IMR-90 (cell line): ENCODE results near the gene SOX4. TPM values are rescaled to one million over a fixed set of nuclear protein-coding genes. Genes with fewer than 3 reads are reported as not detected.

ENCODE experiments used
- ATAC-seq: fragments of 200-7000 bp; cut with Tn5 transposase; 2 replicates; pipeline ENCODE4 v1.9.1; 2020; ENCODE audit warnings: low read depth, mild to moderate bottlenecking, moderate library complexity
- BruUV-seq: library from RNA; stranded (reverse); fragments of 400-500 nt; replicated peaks from 2 replicates; lab custom pipeline; 2021; lab: Mats Ljungman, UMichigan
- CTCF ChIA-PET: fragments of 300-600 bp; formaldehyde crosslinking; extraction: SDS; loops from one replicate; lab custom pipeline; 2021; ENCODE audit warnings: antibody characterized with exemption; lab: Yijun Ruan, JAX
- POLR2A ChIA-PET: fragments of 300-600 bp; sonication (Branson Sonifier 250); formaldehyde crosslinking; loops from one replicate; lab custom pipeline; 2022; ENCODE audit warnings: antibody characterized with exemption; ENCODE audit not compliant: unreplicated experiment; lab: Charles Lee
- DNase-seq: peaks from one replicate; pipeline ENCODE4 v3.0.0; 2013
- H2AFZ ChIP-seq: replicated peaks from 2 replicates; pipeline ENCODE3; 2013; ENCODE audit warnings: low read length, mild to moderate bottlenecking; ENCODE audit not compliant: poor library complexity
- H2AK5ac ChIP-seq: 2 replicates; pipeline ENCODE4 v1.6.1; 2013; ENCODE audit warnings: low read depth, low read length, inconsistent platforms
- H2AK9ac ChIP-seq: replicated peaks from 2 replicates; pipeline ENCODE3; 2013; ENCODE audit warnings: mild to moderate bottlenecking, low read depth, low read length, moderate library complexity; ENCODE audit not compliant: poor library complexity
- H2BK120ac ChIP-seq: 2 replicates; pipeline ENCODE4 v1.6.1; 2013; ENCODE audit warnings: low read depth, low read length, inconsistent platforms
- H2BK15ac ChIP-seq: 3 replicates; pipeline ENCODE4 v1.6.1; 2013; ENCODE audit warnings: low read depth, low read length, inconsistent platforms
- H2BK20ac ChIP-seq: 2 replicates; pipeline ENCODE4 v1.6.1; 2013; ENCODE audit warnings: low read depth, mild to moderate bottlenecking, inconsistent platforms, low read length, moderate library complexity
- H2BK5ac ChIP-seq: 2 replicates; pipeline ENCODE4 v1.6.1; 2013; ENCODE audit warnings: mild to moderate bottlenecking, low read depth, low read length, inconsistent platforms; ENCODE audit not compliant: poor library complexity, severe bottlenecking
- H3K14ac ChIP-seq: replicated peaks from 2 replicates; pipeline ENCODE4 v1.6.1; 2013; ENCODE audit warnings: low read depth, low read length, inconsistent platforms
- H3K18ac ChIP-seq: 2 replicates; pipeline ENCODE4 v1.6.1; 2013; ENCODE audit warnings: low read depth, low read length, control low read depth
- H3K23ac ChIP-seq: 2 replicates; pipeline ENCODE4 v1.6.1; 2013; ENCODE audit warnings: low read depth, low read length, inconsistent platforms
- H3K27ac ChIP-seq: 2 replicates; pipeline ENCODE4 v1.5.1; 2013; ENCODE audit warnings: mild to moderate bottlenecking, control low read depth, low read length; ENCODE audit not compliant: insufficient read depth
- H3K27me3 ChIP-seq: 2 replicates; pipeline ENCODE4 v1.6.1; 2013; ENCODE audit warnings: low read length; ENCODE audit not compliant: control insufficient read depth, insufficient read depth
- H3K36me3 ChIP-seq: 2 replicates; pipeline ENCODE4 v1.6.1; 2013; ENCODE audit warnings: low read length, mixed read lengths; ENCODE audit not compliant: control insufficient read depth, insufficient read depth
- H3K4ac ChIP-seq: 2 replicates; pipeline ENCODE4 v1.6.1; 2013; ENCODE audit warnings: low read depth, low read length, inconsistent platforms
- H3K4me1 ChIP-seq: 2 replicates; pipeline ENCODE4 v1.6.1; 2013; ENCODE audit warnings: low read length, mixed read lengths; ENCODE audit not compliant: control insufficient read depth, insufficient read depth
- H3K4me2 ChIP-seq: 2 replicates; pipeline ENCODE4 v1.6.1; 2013; ENCODE audit warnings: low read depth, mild to moderate bottlenecking, control low read depth, low read length, moderate library complexity
- H3K4me3 ChIP-seq: 2 replicates; pipeline ENCODE4 v1.5.1; 2013; ENCODE audit warnings: low read depth, mild to moderate bottlenecking, control low read depth, low read length, moderate library complexity; ENCODE audit not compliant: insufficient read depth
- H3K56ac ChIP-seq: 2 replicates; pipeline ENCODE4 v1.6.1; 2013; ENCODE audit warnings: low read length, inconsistent platforms; ENCODE audit not compliant: insufficient read depth; ENCODE audit errors: extremely low read depth
- H3K79me1 ChIP-seq, 2 experiments: 2 replicates each; pipeline ENCODE4 v1.6.1; 2013; ENCODE audit warnings: low read length in 2 of 2, inconsistent platforms in 1 of 2, low read depth in 1 of 2
- H3K9ac ChIP-seq: 2 replicates; pipeline ENCODE4 v1.6.1; 2013; ENCODE audit warnings: low read depth, low read length, control low read depth
- H3K9me1 ChIP-seq: 2 replicates; pipeline ENCODE4 v1.6.1; 2013; ENCODE audit warnings: low read length, inconsistent platforms; ENCODE audit not compliant: insufficient read depth
- H3K9me3 ChIP-seq: 2 replicates; pipeline ENCODE4 v1.6.1; 2013; ENCODE audit warnings: low read length; ENCODE audit not compliant: control insufficient read depth, insufficient read depth
- H4K20me1 ChIP-seq: 2 replicates; pipeline ENCODE4 v1.6.1; 2013; ENCODE audit warnings: low read length, inconsistent platforms; ENCODE audit not compliant: insufficient read depth
- H4K5ac ChIP-seq: 2 replicates; pipeline ENCODE4 v1.6.1; 2013; ENCODE audit warnings: mild to moderate bottlenecking, low read depth, low read length, control low read depth
- H4K8ac ChIP-seq, 2 experiments: 2 replicates each; pipeline ENCODE4 v1.6.1; 2013; ENCODE audit warnings: low read depth in 2 of 2, low read length in 2 of 2, control low read depth in 1 of 2, inconsistent platforms in 1 of 2
- H4K91ac ChIP-seq: 2 replicates; pipeline ENCODE4 v1.6.1; 2013; ENCODE audit warnings: low read depth, low read length, inconsistent platforms; ENCODE audit not compliant: insufficient read depth
- CEBPB ChIP-seq: IDR thresholded peaks from 2 replicates; pipeline ENCODE4 v1.6.1; 2012; ENCODE audit warnings: low read depth, low read length, improper control_type of control experiment
- POLR2A ChIP-seq: IDR thresholded peaks from 2 replicates; pipeline ENCODE4 v1.6.1; 2012; ENCODE audit warnings: mild to moderate bottlenecking, low read depth, low read length
- WGBS, 2 experiments: methylation state at CpG; one replicate each; pipeline versions ENCODE4 v1.1.5 to v1.1.7; 2013; ENCODE audit warnings: missing lambda C conversion rate in 2 of 2; ENCODE audit not compliant: insufficient read length in 1 of 2; ENCODE audit errors: extremely low coverage in 2 of 2; 5-methylcytosine and 5-hydroxymethylcytosine counted together
- dilution Hi-C: fragments of 300-500 bp; cut with HindIII; formaldehyde crosslinking; loops from one replicate; pipeline ENCODE4 v1.14.3; 2018; ENCODE audit warnings: low sequenced_read_pairs; ENCODE audit not compliant: unreplicated experiment
- in situ Hi-C: fragments of 300-500 bp; cut with MboI; formaldehyde crosslinking; loops from 3 replicates; pipeline ENCODE4 v1.14.3; 2019; ENCODE audit warnings: low sequenced_read_pairs, inconsistent platforms, mixed read lengths
- intact Hi-C: fragments of 100-400 bp; cut with micrococcal nuclease; formaldehyde crosslinking; loops from 2 replicates; pipeline ENCODE4 v1.10.0; 2022
- polyA plus RNA-seq, 3 experiments: library from polyadenylated mRNA; depleted of rRNA; stranded (reverse); fragments of >200 nt; gene quantifications; 2 replicates each; pipeline ENCODE4 v1.2.3, GENCODE V29; 2012; ENCODE audit warnings: low replicate concordance in 1 of 3
- total RNA-seq: library from RNA; depleted of rRNA; stranded (reverse); fragments of >200 nt; gene quantifications from 2 replicates; pipeline ENCODE4 v1.2.3, GENCODE V29; 2012

SOX4 gene
- total and polyA plus RNA-seq, 2 of the 4 experiments (the other 2 are of a cell fraction) = 4.7 to 4.8 TPM

GRCh38 chr6:21601932-21602390 lies 8.4 kb downstream of the SOX4 start:
- no peak overlapping the region for H2BK15ac ChIP-seq

More at GRCh38 chr6:21601932-21602390, 8.4 kb downstream of the SOX4 start:
- ChIA-PET CTCF (interaction anchor here (0.5 to 0.6 kb wide), 2 partner anchors 749 to 799 kb away, joined by 3 to 6 read pairs; no protein-coding TSS in a partner anchor), POLR2A (interaction anchor here (0.9 kb wide), 1 partner anchor 167 kb away, joined by 3 read pairs; no protein-coding TSS in a partner anchor)
- Histone ChIP-seq H3K23ac (no peak overlapping the region), H2AK5ac (no peak overlapping the region), H3K4me2 (no peak overlapping the region), H2BK5ac (no peak overlapping the region), H3K27ac (no peak overlapping the region), H2BK20ac (no peak overlapping the region), H4K8ac (no peak overlapping the region), H2BK120ac (no peak overlapping the region), H3K9me1 (peaks cover 3% of the 10 kb centered on the region; the same call in 1 of the 2 replicates), H3K4me1 (peaks cover 4% of the 10 kb centered on the region), H4K91ac (no peak overlapping the region), H3K56ac (no peak overlapping the region), H3K9ac (no peak overlapping the region), H2AFZ (no peak overlapping the region), H3K79me1 (peaks cover 9 to 11% of the 10 kb centered on the region in 2 experiments; a peak in 3 of 4 replicates), H3K4me3 (no peak overlapping the region), H3K9me3 (no peaks in the 10 kb centered on the region), H2AK9ac (no peak overlapping the region), H3K14ac (no peak overlapping the region), H4K20me1 (peaks cover 11% of the 10 kb centered on the region; the same call in 1 of the 2 replicates), H3K4ac (no peak overlapping the region), H3K27me3 (no peaks in the 10 kb centered on the region), H3K36me3 (peaks cover 9% of the 10 kb centered on the region), H4K5ac (no peak overlapping the region), H3K18ac (no peak overlapping the region)
- no peak for ATAC-seq
- dilution Hi-C loops = no loop called here
- BruUV-seq = no TSS peak
- intact Hi-C loops = no loop called here
- DNase-seq = no peak
- in situ Hi-C loops = no loop called here
- TF ChIP-seq POLR2A (peak; percentile 13; the same call in 1 of the 2 replicates), CEBPB (no peak)
- WGBS, 2 experiments = 94% methylated on average over 19 of the region's 23 CpGs; no CpG with 5 or more reads in 1 of the 2 experiments
